IMR-90 (cell line): ENCODE results near the gene CYGB. TPM values are rescaled to one million over a fixed set of nuclear protein-coding genes. Genes with fewer than 3 reads are reported as not detected.

ENCODE experiments used
- ATAC-seq: fragments of 200-7000 bp; cut with Tn5 transposase; 2 replicates; pipeline ENCODE4 v1.9.1; 2020; ENCODE audit warnings: low read depth, mild to moderate bottlenecking, moderate library complexity
- BruUV-seq: library from RNA; stranded (reverse); fragments of 400-500 nt; replicated peaks from 2 replicates; lab custom pipeline; 2021; lab: Mats Ljungman, UMichigan
- CTCF ChIA-PET: fragments of 300-600 bp; formaldehyde crosslinking; extraction: SDS; loops from one replicate; lab custom pipeline; 2021; ENCODE audit warnings: antibody characterized with exemption; lab: Yijun Ruan, JAX
- POLR2A ChIA-PET: fragments of 300-600 bp; sonication (Branson Sonifier 250); formaldehyde crosslinking; loops from one replicate; lab custom pipeline; 2022; ENCODE audit warnings: antibody characterized with exemption; ENCODE audit not compliant: unreplicated experiment; lab: Charles Lee
- DNase-seq: peaks from one replicate; pipeline ENCODE4 v3.0.0; 2013
- H2AFZ ChIP-seq: replicated peaks from 2 replicates; pipeline ENCODE3; 2013; ENCODE audit warnings: low read length, mild to moderate bottlenecking; ENCODE audit not compliant: poor library complexity
- H2AK5ac ChIP-seq: 2 replicates; pipeline ENCODE4 v1.6.1; 2013; ENCODE audit warnings: low read depth, low read length, inconsistent platforms
- H2AK9ac ChIP-seq: replicated peaks from 2 replicates; pipeline ENCODE3; 2013; ENCODE audit warnings: mild to moderate bottlenecking, low read depth, low read length, moderate library complexity; ENCODE audit not compliant: poor library complexity
- H2BK120ac ChIP-seq: 2 replicates; pipeline ENCODE4 v1.6.1; 2013; ENCODE audit warnings: low read depth, low read length, inconsistent platforms
- H2BK15ac ChIP-seq: 3 replicates; pipeline ENCODE4 v1.6.1; 2013; ENCODE audit warnings: low read depth, low read length, inconsistent platforms
- H2BK20ac ChIP-seq: 2 replicates; pipeline ENCODE4 v1.6.1; 2013; ENCODE audit warnings: low read depth, mild to moderate bottlenecking, inconsistent platforms, low read length, moderate library complexity
- H2BK5ac ChIP-seq: 2 replicates; pipeline ENCODE4 v1.6.1; 2013; ENCODE audit warnings: mild to moderate bottlenecking, low read depth, low read length, inconsistent platforms; ENCODE audit not compliant: poor library complexity, severe bottlenecking
- H3K14ac ChIP-seq: replicated peaks from 2 replicates; pipeline ENCODE4 v1.6.1; 2013; ENCODE audit warnings: low read depth, low read length, inconsistent platforms
- H3K18ac ChIP-seq: 2 replicates; pipeline ENCODE4 v1.6.1; 2013; ENCODE audit warnings: low read depth, low read length, control low read depth
- H3K23ac ChIP-seq: 2 replicates; pipeline ENCODE4 v1.6.1; 2013; ENCODE audit warnings: low read depth, low read length, inconsistent platforms
- H3K27ac ChIP-seq: 2 replicates; pipeline ENCODE4 v1.5.1; 2013; ENCODE audit warnings: mild to moderate bottlenecking, control low read depth, low read length; ENCODE audit not compliant: insufficient read depth
- H3K27me3 ChIP-seq: 2 replicates; pipeline ENCODE4 v1.6.1; 2013; ENCODE audit warnings: low read length; ENCODE audit not compliant: control insufficient read depth, insufficient read depth
- H3K36me3 ChIP-seq: 2 replicates; pipeline ENCODE4 v1.6.1; 2013; ENCODE audit warnings: low read length, mixed read lengths; ENCODE audit not compliant: control insufficient read depth, insufficient read depth
- H3K4ac ChIP-seq: 2 replicates; pipeline ENCODE4 v1.6.1; 2013; ENCODE audit warnings: low read depth, low read length, inconsistent platforms
- H3K4me1 ChIP-seq: 2 replicates; pipeline ENCODE4 v1.6.1; 2013; ENCODE audit warnings: low read length, mixed read lengths; ENCODE audit not compliant: control insufficient read depth, insufficient read depth
- H3K4me2 ChIP-seq: 2 replicates; pipeline ENCODE4 v1.6.1; 2013; ENCODE audit warnings: low read depth, mild to moderate bottlenecking, control low read depth, low read length, moderate library complexity
- H3K4me3 ChIP-seq: 2 replicates; pipeline ENCODE4 v1.5.1; 2013; ENCODE audit warnings: low read depth, mild to moderate bottlenecking, control low read depth, low read length, moderate library complexity; ENCODE audit not compliant: insufficient read depth
- H3K56ac ChIP-seq: 2 replicates; pipeline ENCODE4 v1.6.1; 2013; ENCODE audit warnings: low read length, inconsistent platforms; ENCODE audit not compliant: insufficient read depth; ENCODE audit errors: extremely low read depth
- H3K79me1 ChIP-seq, 2 experiments: 2 replicates each; pipeline ENCODE4 v1.6.1; 2013; ENCODE audit warnings: low read length in 2 of 2, inconsistent platforms in 1 of 2, low read depth in 1 of 2
- H3K9ac ChIP-seq: 2 replicates; pipeline ENCODE4 v1.6.1; 2013; ENCODE audit warnings: low read depth, low read length, control low read depth
- H3K9me1 ChIP-seq: 2 replicates; pipeline ENCODE4 v1.6.1; 2013; ENCODE audit warnings: low read length, inconsistent platforms; ENCODE audit not compliant: insufficient read depth
- H3K9me3 ChIP-seq: 2 replicates; pipeline ENCODE4 v1.6.1; 2013; ENCODE audit warnings: low read length; ENCODE audit not compliant: control insufficient read depth, insufficient read depth
- H4K20me1 ChIP-seq: 2 replicates; pipeline ENCODE4 v1.6.1; 2013; ENCODE audit warnings: low read length, inconsistent platforms; ENCODE audit not compliant: insufficient read depth
- H4K5ac ChIP-seq: 2 replicates; pipeline ENCODE4 v1.6.1; 2013; ENCODE audit warnings: mild to moderate bottlenecking, low read depth, low read length, control low read depth
- H4K8ac ChIP-seq, 2 experiments: 2 replicates each; pipeline ENCODE4 v1.6.1; 2013; ENCODE audit warnings: low read depth in 2 of 2, low read length in 2 of 2, control low read depth in 1 of 2, inconsistent platforms in 1 of 2
- H4K91ac ChIP-seq: 2 replicates; pipeline ENCODE4 v1.6.1; 2013; ENCODE audit warnings: low read depth, low read length, inconsistent platforms; ENCODE audit not compliant: insufficient read depth
- FOS ChIP-seq: fragments of 150-350 bp; IDR thresholded peaks from 2 replicates; pipeline ENCODE4 v1.6.1; 2016; ENCODE audit warnings: low read depth, low read length
- MAFK ChIP-seq: IDR thresholded peaks from 2 replicates; pipeline ENCODE4 v1.6.1; 2012; ENCODE audit warnings: low read depth, low read length, improper control_type of control experiment
- NFE2L2 ChIP-seq: fragments of 150-350 bp; IDR thresholded peaks from 2 replicates; pipeline ENCODE4 v1.6.1; 2016; ENCODE audit warnings: low read depth, mild to moderate bottlenecking, low read length
- POLR2A ChIP-seq: IDR thresholded peaks from 2 replicates; pipeline ENCODE4 v1.6.1; 2012; ENCODE audit warnings: mild to moderate bottlenecking, low read depth, low read length
- RAD21 ChIP-seq: IDR thresholded peaks from 2 replicates; pipeline ENCODE4 v1.6.1; 2012; ENCODE audit warnings: low read length, improper control_type of control experiment
- RCOR1 ChIP-seq: IDR thresholded peaks from 2 replicates; pipeline ENCODE4 v1.6.1; 2012; ENCODE audit warnings: mild to moderate bottlenecking, low read length, improper control_type of control experiment; ENCODE audit not compliant: insufficient replicate concordance
- RFX5 ChIP-seq: IDR thresholded peaks from 2 replicates; pipeline ENCODE4 v1.8.0; 2012; ENCODE audit warnings: low read depth, mild to moderate bottlenecking, low read length, moderate library complexity
- USF2 ChIP-seq: fragments of 150-350 bp; IDR thresholded peaks from 2 replicates; pipeline ENCODE4 v1.6.1; 2017; ENCODE audit warnings: mild to moderate bottlenecking, antibody characterized with exemption, low read length, low read depth
- WGBS, 2 experiments: methylation state at CpG; one replicate each; pipeline versions ENCODE4 v1.1.5 to v1.1.7; 2013; ENCODE audit warnings: missing lambda C conversion rate in 2 of 2; ENCODE audit not compliant: insufficient read length in 1 of 2; ENCODE audit errors: extremely low coverage in 2 of 2; 5-methylcytosine and 5-hydroxymethylcytosine counted together
- dilution Hi-C: fragments of 300-500 bp; cut with HindIII; formaldehyde crosslinking; loops from one replicate; pipeline ENCODE4 v1.14.3; 2018; ENCODE audit warnings: low sequenced_read_pairs; ENCODE audit not compliant: unreplicated experiment
- in situ Hi-C: fragments of 300-500 bp; cut with MboI; formaldehyde crosslinking; loops from 3 replicates; pipeline ENCODE4 v1.14.3; 2019; ENCODE audit warnings: low sequenced_read_pairs, inconsistent platforms, mixed read lengths
- intact Hi-C: fragments of 100-400 bp; cut with micrococcal nuclease; formaldehyde crosslinking; loops from 2 replicates; pipeline ENCODE4 v1.10.0; 2022
- polyA plus RNA-seq, 3 experiments: library from polyadenylated mRNA; depleted of rRNA; stranded (reverse); fragments of >200 nt; gene quantifications; 2 replicates each; pipeline ENCODE4 v1.2.3, GENCODE V29; 2012; ENCODE audit warnings: low replicate concordance in 1 of 3
- total RNA-seq: library from RNA; depleted of rRNA; stranded (reverse); fragments of >200 nt; gene quantifications from 2 replicates; pipeline ENCODE4 v1.2.3, GENCODE V29; 2012
- TF ChIP-seq, protein P1 (sequence below): conservative IDR thresholded peaks from 2 replicates; pipeline ENCODE4 v1.5.1; 2012; ENCODE audit warnings: mild to moderate bottlenecking, low read depth, low read length, improper control_type of control experiment
- TF ChIP-seq, protein P2 (sequence below): fragments of 150-350 bp; IDR thresholded peaks from 2 replicates; pipeline ENCODE4 v1.6.1; 2016; ENCODE audit warnings: low read depth, mild to moderate bottlenecking, low read length, moderate library complexity, borderline replicate concordance

The CYGB gene
- total and polyA plus RNA-seq, 2 of the 4 experiments (the other 2 are of a cell fraction): 1.3 to 2.9 TPM

- H3K56ac ChIP-seq: no peak overlapping the region
- ChIA-PET POLR2A (interaction anchor here (0.7 kb wide), 1 partner anchor 19 kb away, joined by 3 read pairs; no protein-coding TSS in a partner anchor), CTCF (no interaction called here)
- in situ Hi-C loops (no loop called here), intact Hi-C loops (no loop called here), dilution Hi-C loops (no loop called here)
- H2BK120ac ChIP-seq: no peak overlapping the region
- H3K9me1 ChIP-seq: no peaks in the 10 kb centered on the region; the same call in 1 of the 2 replicates
- H3K27ac ChIP-seq: no peak overlapping the region
- H2BK20ac ChIP-seq: no peak overlapping the region
- H3K9me3 ChIP-seq: 0 out of 2 replicates have a peak, but pooled peaks cover 2% of the 10 kb centered on the region
- no peak for DNase-seq
- H3K4ac ChIP-seq: no peak overlapping the region
- BruUV-seq: no TSS peak
- no peak overlapping the region for H2BK5ac ChIP-seq
- H4K8ac ChIP-seq: no peak overlapping the region
- H2BK15ac ChIP-seq: no peak overlapping the region
- H3K14ac ChIP-seq: no peak overlapping the region
- H3K23ac ChIP-seq: no peak overlapping the region
- ATAC-seq: no peak
- no peaks in the 10 kb centered on the region for H3K36me3 ChIP-seq
- no peak overlapping the region for H3K9ac ChIP-seq
- TF ChIP-seq, protein P1, sequence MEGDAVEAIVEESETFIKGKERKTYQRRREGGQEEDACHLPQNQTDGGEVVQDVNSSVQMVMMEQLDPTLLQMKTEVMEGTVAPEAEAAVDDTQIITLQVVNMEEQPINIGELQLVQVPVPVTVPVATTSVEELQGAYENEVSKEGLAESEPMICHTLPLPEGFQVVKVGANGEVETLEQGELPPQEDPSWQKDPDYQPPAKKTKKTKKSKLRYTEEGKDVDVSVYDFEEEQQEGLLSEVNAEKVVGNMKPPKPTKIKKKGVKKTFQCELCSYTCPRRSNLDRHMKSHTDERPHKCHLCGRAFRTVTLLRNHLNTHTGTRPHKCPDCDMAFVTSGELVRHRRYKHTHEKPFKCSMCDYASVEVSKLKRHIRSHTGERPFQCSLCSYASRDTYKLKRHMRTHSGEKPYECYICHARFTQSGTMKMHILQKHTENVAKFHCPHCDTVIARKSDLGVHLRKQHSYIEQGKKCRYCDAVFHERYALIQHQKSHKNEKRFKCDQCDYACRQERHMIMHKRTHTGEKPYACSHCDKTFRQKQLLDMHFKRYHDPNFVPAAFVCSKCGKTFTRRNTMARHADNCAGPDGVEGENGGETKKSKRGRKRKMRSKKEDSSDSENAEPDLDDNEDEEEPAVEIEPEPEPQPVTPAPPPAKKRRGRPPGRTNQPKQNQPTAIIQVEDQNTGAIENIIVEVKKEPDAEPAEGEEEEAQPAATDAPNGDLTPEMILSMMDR: no peak
- TF ChIP-seq MAFK: no peak
- no peak for TF ChIP-seq FOS
- no peak for TF ChIP-seq RFX5
- no peak for TF ChIP-seq RCOR1
- TF ChIP-seq, protein P2, sequence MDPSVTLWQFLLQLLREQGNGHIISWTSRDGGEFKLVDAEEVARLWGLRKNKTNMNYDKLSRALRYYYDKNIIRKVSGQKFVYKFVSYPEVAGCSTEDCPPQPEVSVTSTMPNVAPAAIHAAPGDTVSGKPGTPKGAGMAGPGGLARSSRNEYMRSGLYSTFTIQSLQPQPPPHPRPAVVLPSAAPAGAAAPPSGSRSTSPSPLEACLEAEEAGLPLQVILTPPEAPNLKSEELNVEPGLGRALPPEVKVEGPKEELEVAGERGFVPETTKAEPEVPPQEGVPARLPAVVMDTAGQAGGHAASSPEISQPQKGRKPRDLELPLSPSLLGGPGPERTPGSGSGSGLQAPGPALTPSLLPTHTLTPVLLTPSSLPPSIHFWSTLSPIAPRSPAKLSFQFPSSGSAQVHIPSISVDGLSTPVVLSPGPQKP: no peak
- TF ChIP-seq USF2: no peak
- TF ChIP-seq POLR2A: no peak
- no peak for TF ChIP-seq RAD21
- no peak for TF ChIP-seq NFE2L2
- no peak overlapping the region for H4K91ac ChIP-seq
- no peaks in the 10 kb centered on the region for H4K20me1 ChIP-seq
- H4K5ac ChIP-seq: no peak overlapping the region
- H3K27me3 ChIP-seq: peaks cover 31% of the 10 kb centered on the region
- H3K79me1 ChIP-seq: no peaks in the 10 kb centered on the region
- no peak overlapping the region for H2AK9ac ChIP-seq
- no peak overlapping the region for H3K18ac ChIP-seq
- no peak overlapping the region for H3K4me2 ChIP-seq
- H3K4me1 ChIP-seq: no peaks in the 10 kb centered on the region; the same call in 1 of the 2 replicates
- no peak overlapping the region for H3K4me3 ChIP-seq
- H2AK5ac ChIP-seq: no peak overlapping the region
- peak overlapping the region; percentile 72 for H2AFZ ChIP-seq
- WGBS, 2 experiments: 39% methylated on average over 3 of the region's 17 CpGs; no CpG with 5 or more reads in 1 of the 2 experiments
Measured at GRCh38 chr17:76586741-76587487, 49.4 kb upstream of the CYGB start.
